Parathyroid adenoma (tissue), 2 donors: ENCODE results near the gene PRKG1.
"Not testable (repeated sequence)": the region's sequence is repeated elsewhere in the genome, so short reads cannot be mapped to it uniquely, and the experiment has no call there.

Experiments
- H2AFZ ChIP-seq: fragments of 300-600 bp; sonication (generic); one replicate; pipeline ENCODE4 v1.7.0; 2017; ENCODE audit warnings: antibody characterized with exemption, mild to moderate bottlenecking
- H3K27ac ChIP-seq: fragments of 300-600 bp; sonication (generic); one replicate; pipeline ENCODE4 v1.7.0; 2017
- H3K27me3 ChIP-seq: fragments of 300-600 bp; sonication (generic); one replicate; pipeline ENCODE4 v1.7.0; 2017; ENCODE audit warnings: low read length; ENCODE audit not compliant: control insufficient read depth, insufficient read depth
- H3K36me3 ChIP-seq: fragments of 300-600 bp; sonication (generic); one replicate; pipeline ENCODE4 v1.7.0; 2017; ENCODE audit warnings: low read length; ENCODE audit not compliant: control insufficient read depth, insufficient read depth
- H3K4me1 ChIP-seq: fragments of 300-600 bp; sonication (generic); one replicate; pipeline ENCODE4 v1.7.0; 2017; ENCODE audit warnings: control low read depth
- H3K4me2 ChIP-seq: fragments of 300-600 bp; sonication (generic); one replicate; pipeline ENCODE4 v1.7.0; 2017; ENCODE audit warnings: low read length
- H3K4me3 ChIP-seq: fragments of 300-600 bp; sonication (generic); one replicate; pipeline ENCODE4 v1.7.0; 2017; ENCODE audit warnings: low read depth, low read length
- H3K79me2 ChIP-seq: fragments of 300-600 bp; sonication (generic); one replicate; pipeline ENCODE4 v1.7.0; 2017; ENCODE audit warnings: control low read depth
- H3K9ac ChIP-seq: fragments of 300-600 bp; sonication (generic); one replicate; pipeline ENCODE4 v1.7.0; 2017; ENCODE audit warnings: mild to moderate bottlenecking
- H3K9me3 ChIP-seq: fragments of 300-600 bp; sonication (generic); one replicate; pipeline ENCODE4 v1.7.0; 2017; ENCODE audit warnings: low read length; ENCODE audit not compliant: control insufficient read depth
- CTCF ChIP-seq: fragments of 300-600 bp; sonication (generic); IDR thresholded peaks from one replicate; pipeline ENCODE4 v1.7.0; 2017; ENCODE audit warnings: antibody characterized with exemption, mild to moderate bottlenecking
- donor health status: primary hyperparathyroidism.

Gene PRKG1

GRCh38 chr10:51687296-51687695 lies 613.0 kb downstream of the PRKG1 start:
- Histone ChIP-seq H3K4me2 (no peak overlapping the region), H3K79me2 (no peaks in the 10 kb centered on the region), H3K27me3 (no peaks in the 10 kb centered on the region), H3K36me3 (no peaks in the 10 kb centered on the region), H3K9me3 (no peaks in the 10 kb centered on the region), H3K4me3 (no peak overlapping the region), H3K27ac (no peak overlapping the region), H2AFZ (no peak overlapping the region), H3K9ac (no peak overlapping the region), H3K4me1 (peaks cover 5% of the 10 kb centered on the region)
- TF ChIP-seq CTCF: no peak

- H3K27ac ChIP-seq, H3K79me2 ChIP-seq, H3K4me2 ChIP-seq, H3K4me3 ChIP-seq, H3K9ac ChIP-seq, H3K4me1 ChIP-seq, H3K27me3 ChIP-seq, H3K9me3 ChIP-seq, H3K36me3 ChIP-seq, H2AFZ ChIP-seq: not testable (repeated sequence)
Measured at GRCh38 chr10:51688826-51689225, 614.5 kb downstream of the PRKG1 start.

GRCh38 chr10:51689536-51689935 lies 615.2 kb downstream of the PRKG1 start:
- TF ChIP-seq CTCF: no peak
- Histone ChIP-seq H3K27ac (no peak overlapping the region), H3K4me2 (no peak overlapping the region), H3K79me2 (no peaks in the 10 kb centered on the region), H3K9ac (no peak overlapping the region), H3K4me3 (no peak overlapping the region), H3K9me3 (no peaks in the 10 kb centered on the region), H3K27me3 (no peaks in the 10 kb centered on the region), H3K36me3 (no peaks in the 10 kb centered on the region), H3K4me1 (no peaks in the 10 kb centered on the region), H2AFZ (no peak overlapping the region)

GRCh38 chr10:51691135-51691534 lies 616.8 kb downstream of the PRKG1 start:
- Histone ChIP-seq H3K4me1 (no peaks in the 10 kb centered on the region), H3K4me3 (no peak overlapping the region), H3K4me2 (no peak overlapping the region), H3K27ac (no peak overlapping the region), H3K27me3 (no peaks in the 10 kb centered on the region), H3K36me3 (no peaks in the 10 kb centered on the region), H3K9ac (no peak overlapping the region), H3K9me3 (no peaks in the 10 kb centered on the region), H2AFZ (peak overlapping the region; percentile 36), H3K79me2 (no peaks in the 10 kb centered on the region)
- no peak for TF ChIP-seq CTCF

- Histone ChIP-seq H3K4me2 (no peak overlapping the region), H3K4me1 (peaks cover 12% of the 10 kb centered on the region), H3K9me3 (no peaks in the 10 kb centered on the region), H3K36me3 (no peaks in the 10 kb centered on the region), H3K27me3 (no peaks in the 10 kb centered on the region), H3K27ac (no peak overlapping the region), H3K4me3 (no peak overlapping the region), H3K79me2 (peaks cover 14% of the 10 kb centered on the region), H3K9ac (no peak overlapping the region), H2AFZ (no peak overlapping the region)
- no peak for TF ChIP-seq CTCF
Measured at GRCh38 chr10:51694086-51694768, 619.9 kb downstream of the PRKG1 start.
